Endothelial cell of umbilical vein (primary cell): ENCODE data around the gene TSC22D1. TPM values are rescaled to one million over a fixed set of nuclear protein-coding genes. Genes with fewer than 3 reads are reported as not detected.
A peak's percentile ranks its signal among the peaks of the same experiment; 100 is the strongest.

Experiments used
- Bru-seq: library from RNA; stranded (reverse); fragments of 400-500 nt; gene quantifications from one replicate; lab custom pipeline; 2021; lab: Mats Ljungman, UMichigan
- BruChase-seq, 2 experiments: library from RNA; stranded (reverse); fragments of 400-500 nt; gene quantifications; one replicate each; lab custom pipeline; 2021; lab: Mats Ljungman, UMichigan
- BruUV-seq: library from RNA; stranded (reverse); fragments of 400-500 nt; replicated peaks from 2 replicates; lab custom pipeline; 2021; lab: Mats Ljungman, UMichigan
- CTCF ChIA-PET: fragments of 300-600, 350-600 bp; sonication (Branson Sonifier 250); formaldehyde crosslinking; loops from one replicate; lab custom pipeline; 2021; ENCODE audit warnings: antibody characterized with exemption, inconsistent platforms; lab: Charles Lee
- POLR2A ChIA-PET: fragments of 300-600, 350-600 bp; sonication (Branson Sonifier 250); formaldehyde crosslinking; loops from one replicate; lab custom pipeline; 2021; ENCODE audit warnings: antibody characterized with exemption, inconsistent platforms; lab: Charles Lee
- DNase-seq: peaks from one replicate; pipeline ENCODE4 v3.0.0-alpha.2; 2011; ENCODE audit warnings: low read depth, low spot score
- FAIRE-seq: peaks from 2 replicates; lab custom pipeline; 2011; peaks lifted over from hg19 to GRCh38; lab: Jason Lieb, UNC
- H2AFZ ChIP-seq: 2 replicates; pipeline ENCODE4 v1.6.0; 2012; ENCODE audit warnings: low read depth, low read length, control low read depth, inconsistent platforms
- H3K27ac ChIP-seq: 2 replicates; pipeline ENCODE4 v1.5.1; 2011; ENCODE audit warnings: low read depth, mild to moderate bottlenecking, control low read depth, low read length, moderate library complexity; ENCODE audit not compliant: insufficient read depth
- H3K27me3 ChIP-seq, 2 experiments: 2 replicates each; pipeline versions ENCODE4 v1.6.0 to v1.6.1; 2011; ENCODE audit warnings: low read length in 2 of 2, mixed read lengths in 1 of 2; ENCODE audit not compliant: control insufficient read depth in 2 of 2, insufficient read depth in 2 of 2
- H3K36me3 ChIP-seq, 2 experiments: 2 replicates in 1 of 2; 3 replicates in 1 of 2; pipeline ENCODE4 v1.5.1; 2011; ENCODE audit warnings: low read length in 2 of 2, mild to moderate bottlenecking in 1 of 2, moderate library complexity in 1 of 2; ENCODE audit not compliant: control insufficient read depth in 2 of 2, insufficient read depth in 2 of 2; ENCODE audit errors: extremely low read depth in 1 of 2
- H3K4me1 ChIP-seq: 3 replicates; pipeline ENCODE4 v1.5.1; 2011; ENCODE audit warnings: mild to moderate bottlenecking, low read length; ENCODE audit not compliant: control insufficient read depth, insufficient read depth; ENCODE audit errors: extremely low read depth
- H3K4me2 ChIP-seq: 2 replicates; pipeline ENCODE4 v1.6.1; 2011; ENCODE audit warnings: low read length, control low read depth, mixed read lengths; ENCODE audit not compliant: insufficient read depth
- H3K4me3 ChIP-seq, 3 experiments: fragments of 200-600 bp in 1 of 3; sonication (generic), shearing (Covaris generic) in 1 of 3; replicated peaks in 1 of 3; 2 replicates each; pipeline ENCODE4 v1.5.1; 2011 to 2016; ENCODE audit warnings: control low read depth in 3 of 3, low read length in 3 of 3, mild to moderate bottlenecking in 2 of 3, inconsistent platforms in 1 of 3, low read depth in 1 of 3, moderate library complexity in 1 of 3; ENCODE audit not compliant: insufficient read depth in 1 of 3
- H3K79me2 ChIP-seq: 2 replicates; pipeline ENCODE4 v1.6.0; 2012; ENCODE audit warnings: low read length, inconsistent platforms; ENCODE audit not compliant: control insufficient read depth, insufficient read depth
- H3K9ac ChIP-seq: replicated peaks from 2 replicates; pipeline ENCODE3; 2011; ENCODE audit warnings: low read length, control low read depth; ENCODE audit not compliant: insufficient read depth; ENCODE audit errors: extremely low read depth
- H3K9me1 ChIP-seq: replicated peaks from 3 replicates; pipeline ENCODE4 v1.6.0; 2011; ENCODE audit warnings: mild to moderate bottlenecking, low read length; ENCODE audit not compliant: control insufficient read depth, insufficient read depth; ENCODE audit errors: extremely low read depth
- H3K9me3 ChIP-seq: replicated peaks from 2 replicates; pipeline ENCODE4 v1.5.1; 2012; ENCODE audit warnings: low read length, inconsistent platforms; ENCODE audit not compliant: control insufficient read depth, insufficient read depth
- H4K20me1 ChIP-seq: replicated peaks from 2 replicates; pipeline ENCODE3; 2011; ENCODE audit warnings: mild to moderate bottlenecking, low read length; ENCODE audit not compliant: control insufficient read depth, insufficient read depth; ENCODE audit errors: extremely low read depth
- GATA2 ChIP-seq: IDR thresholded peaks from 2 replicates; pipeline ENCODE4 v1.7.0; 2011; ENCODE audit warnings: low read depth, mild to moderate bottlenecking, moderate library complexity, mixed read lengths, low read length; ENCODE audit not compliant: insufficient read length, insufficient read depth
- JUN ChIP-seq: IDR thresholded peaks from 2 replicates; pipeline ENCODE4 v1.6.1; 2011; ENCODE audit warnings: borderline replicate concordance, low read depth; ENCODE audit not compliant: insufficient read length, insufficient read depth
- POLR2A ChIP-seq: IDR thresholded peaks from 2 replicates; pipeline ENCODE4 v1.6.1; 2012; ENCODE audit warnings: low read depth, mild to moderate bottlenecking, control low read depth, low read length
- POLR2AphosphoS5 ChIP-seq: IDR thresholded peaks from 2 replicates; pipeline ENCODE4 v1.6.1; 2012; ENCODE audit warnings: low read depth, mild to moderate bottlenecking, control low read depth, low read length, moderate library complexity; ENCODE audit not compliant: insufficient read depth
- dilution Hi-C: fragments of 300-500 bp; cut with MboI; formaldehyde crosslinking; loops from one replicate; pipeline ENCODE4 v1.15.0; 2019; ENCODE audit warnings: low sequenced_read_pairs; ENCODE audit not compliant: extremely low pct_ligation_motif_present
- intact Hi-C: fragments of 100-400 bp; cut with micrococcal nuclease; formaldehyde crosslinking; loops from one replicate; pipeline ENCODE4 v1.10.0; 2022
- long read RNA-seq: library from polyadenylated mRNA; stranded (forward); transcript quantifications from one replicate; pipeline ENCODE4 v2.0.0, GENCODE V29; 2021
- polyA minus RNA-seq, 3 experiments: library from RNA; depleted of rRNA, polyadenylated mRNA; stranded (reverse); fragments of >200 nt; gene quantifications; 1 replicate in 1 of 3; 2 replicates in 2 of 3; pipeline ENCODE4 v1.2.3, GENCODE V29; 2011
- polyA plus RNA-seq, 4 experiments: library from polyadenylated mRNA; depleted of rRNA in 3 of 4; stranded (reverse) in 3 of 4; unstranded in 1 of 4; fragments of >200 nt; gene quantifications; 2 replicates each; pipeline versions ENCODE4 v1.2.1 to v1.2.3, GENCODE V29; 2011 to 2012; ENCODE audit warnings: missing spikeins in 1 of 4
- total RNA-seq: library from RNA; stranded (reverse); gene quantifications from 2 replicates; pipeline ENCODE4 v1.2.3, GENCODE V29; 2021
- TF ChIP-seq, protein P1 (sequence below): IDR thresholded peaks from 2 replicates; pipeline ENCODE4 v1.6.1; 2011; ENCODE audit not compliant: insufficient read depth, insufficient read length
- TF ChIP-seq, protein P2 (sequence below), 2 donors: IDR thresholded peaks; 1 replicate in 1 of 2; 2 replicates in 1 of 2; pipeline ENCODE4 v1.5.1; 2011; ENCODE audit warnings: low read length in 2 of 2, mild to moderate bottlenecking in 2 of 2, moderate library complexity in 2 of 2, control low read depth in 1 of 2, inconsistent platforms in 1 of 2, low read depth in 1 of 2; ENCODE audit not compliant: insufficient read depth in 1 of 2; ENCODE audit errors: extremely low read depth in 1 of 2

The TSC22D1 gene
- total RNA-seq (51.8 and 57.2 TPM in 2 replicates), polyA plus RNA-seq (28.0 and 47.7 TPM in 2 replicates), polyA minus RNA-seq (70.8 and 85.3 TPM in 2 replicates), Bru-seq, nascent RNA (percentile 83 among the genes with signal in this experiment), BruChase-seq, experiment 1, labeled RNA remaining after a 6-hour chase (percentile 83 among the genes with signal in this experiment), BruChase-seq, experiment 2, labeled RNA remaining after a 2-hour chase (percentile 91 among the genes with signal in this experiment)
- polyA plus RNA-seq (2011; cell fraction: cytosol; rRNA removed), result 58.0 and 63.5 TPM in 2 replicates
- 82.7 and 132 TPM in 2 replicates for polyA plus RNA-seq (2011; cell fraction: nucleus; rRNA removed)
- polyA plus RNA-seq (2012), result 60.8 and 62.4 TPM in 2 replicates
- 92.0 TPM for polyA minus RNA-seq (2011; cell fraction: cytosol; rRNA and poly(A)+ RNA removed)
- 176 and 199 TPM in 2 replicates for polyA minus RNA-seq (2011; cell fraction: nucleus; rRNA and poly(A)+ RNA removed)
- long read RNA-seq, full-length matches to known transcripts, result 133 of 146 reads
- long read RNA-seq, partial matches to known transcripts, result 0 of 146 reads
- long read RNA-seq, other reads (novel, unspliced or antisense), result 13 of 146 reads

DNA sequence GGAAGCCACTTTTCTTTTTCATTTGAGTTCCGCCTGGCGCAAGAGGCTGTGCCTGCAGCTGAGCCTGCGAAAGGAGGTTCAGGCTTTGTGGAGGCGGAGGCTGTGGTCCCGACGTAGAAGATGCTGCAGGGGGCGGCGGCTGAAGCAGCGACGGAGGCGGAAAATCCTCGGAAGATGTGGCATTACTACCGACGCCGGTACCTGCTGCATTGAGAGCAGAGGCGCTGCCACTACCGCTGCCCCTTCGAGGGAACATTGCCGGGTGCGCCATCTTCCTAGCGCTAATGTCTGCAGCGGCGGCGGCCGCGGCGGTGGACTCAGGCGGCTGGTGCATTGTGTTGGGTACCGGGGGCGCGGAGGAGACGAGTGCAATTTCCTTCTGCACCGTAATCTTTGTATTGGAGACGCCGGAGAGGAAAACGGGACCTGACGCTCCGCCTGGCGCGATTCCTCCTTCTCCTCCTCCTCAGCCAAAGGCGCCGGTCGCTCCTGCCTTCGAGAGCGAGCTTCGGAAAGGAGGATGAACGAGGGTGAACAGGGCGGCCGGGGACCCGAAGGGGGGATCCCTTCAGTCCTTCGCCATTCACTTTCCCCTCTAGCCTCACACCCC lies at the start of gene TSC22D1:
Gene TSC22D1, minus strand, starts transcription at position 590 of the 610 bp plus-strand sequence. Its CDS starts 256 bp downstream, at position 334.
- Histone ChIP-seq H3K27ac (peak within 1 kb of the TSS; percentile 70), H3K9me3 (no peaks in the 10 kb centered on the region), H3K79me2 (peaks cover 46% of the 10 kb centered on the region), H4K20me1 (no peaks in the 10 kb centered on the region), H3K27me3 (no peaks in the 10 kb centered on the region), H3K9me1 (no peaks in the 10 kb centered on the region), H3K4me1 (peaks cover 48% of the 10 kb centered on the region), H3K4me3 (peak within 1 kb of the TSS; percentile 64 to 80 (median 72)), H2AFZ (peak within 1 kb of the TSS; percentile 79), H3K4me2 (peak within 1 kb of the TSS; percentile 69), H3K9ac (peak within 1 kb of the TSS; percentile 80), H3K36me3 (peaks cover 0 to 3% of the 10 kb centered on the region in 2 experiments)
- intact Hi-C loops, result loop anchor here (1.0 to 5.0 kb wide), 10 partner anchors 93 to 434 kb away; no protein-coding TSS in a partner anchor
- FAIRE-seq (peak; percentile 76), DNase-seq (peak; percentile 62)
- dilution Hi-C loops, result no loop called here
- POLR2A ChIA-PET, result no interaction called here
- CTCF ChIA-PET, result interaction anchor here (1.4 to 1.5 kb wide), 3 partner anchors 92 to 214 kb away, joined by 3 to 10 read pairs (median 3); no protein-coding TSS in a partner anchor
- BruUV-seq, result no TSS peak
- TF ChIP-seq, protein P1, sequence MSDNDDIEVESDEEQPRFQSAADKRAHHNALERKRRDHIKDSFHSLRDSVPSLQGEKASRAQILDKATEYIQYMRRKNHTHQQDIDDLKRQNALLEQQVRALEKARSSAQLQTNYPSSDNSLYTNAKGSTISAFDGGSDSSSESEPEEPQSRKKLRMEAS, result no peak
- TF ChIP-seq POLR2AphosphoS5, result peak; percentile 33

DNA sequence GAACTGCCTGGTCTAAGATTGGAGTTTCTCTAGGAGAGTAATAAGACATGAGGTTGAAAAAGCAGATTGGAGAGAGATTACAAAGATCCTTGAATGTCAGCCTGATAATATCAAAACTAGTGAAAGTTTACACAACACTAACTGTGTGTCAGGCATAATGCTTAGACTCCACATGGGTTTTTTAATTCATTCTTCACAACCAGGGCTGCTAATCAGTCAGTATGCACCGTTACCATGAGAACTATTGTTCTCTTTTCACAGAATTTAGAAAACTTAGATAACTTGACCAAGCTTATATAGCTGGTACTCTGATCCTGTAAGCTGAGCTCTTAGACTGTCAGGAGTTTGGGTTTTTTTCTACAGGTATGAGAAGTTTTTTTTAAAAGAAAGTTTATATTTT lies 46.6 kb upstream of the TSC22D1 start:
- dilution Hi-C loops, result no loop called here
- BruUV-seq, result no TSS peak
- Histone ChIP-seq H3K9me3 (no peaks in the 10 kb centered on the region), H3K4me2 (no peak overlapping the region), H3K79me2 (no peaks in the 10 kb centered on the region), H3K27ac (no peak overlapping the region), H3K27me3 (no peaks in the 10 kb centered on the region), H3K4me3 (no peak overlapping the region), H3K9ac (no peak overlapping the region), H3K4me1 (no peaks in the 10 kb centered on the region), H3K9me1 (no peaks in the 10 kb centered on the region), H4K20me1 (no peaks in the 10 kb centered on the region), H3K36me3 (no peaks in the 10 kb centered on the region), H2AFZ (no peak overlapping the region)
- intact Hi-C loops, result no loop called here
- DNase-seq (no peak), FAIRE-seq (no peak)
- ChIA-PET POLR2A (no interaction called here), CTCF (no interaction called here)
- TF ChIP-seq JUN, result no peak
- TF ChIP-seq GATA2, result no peak
- TF ChIP-seq, protein P2, sequence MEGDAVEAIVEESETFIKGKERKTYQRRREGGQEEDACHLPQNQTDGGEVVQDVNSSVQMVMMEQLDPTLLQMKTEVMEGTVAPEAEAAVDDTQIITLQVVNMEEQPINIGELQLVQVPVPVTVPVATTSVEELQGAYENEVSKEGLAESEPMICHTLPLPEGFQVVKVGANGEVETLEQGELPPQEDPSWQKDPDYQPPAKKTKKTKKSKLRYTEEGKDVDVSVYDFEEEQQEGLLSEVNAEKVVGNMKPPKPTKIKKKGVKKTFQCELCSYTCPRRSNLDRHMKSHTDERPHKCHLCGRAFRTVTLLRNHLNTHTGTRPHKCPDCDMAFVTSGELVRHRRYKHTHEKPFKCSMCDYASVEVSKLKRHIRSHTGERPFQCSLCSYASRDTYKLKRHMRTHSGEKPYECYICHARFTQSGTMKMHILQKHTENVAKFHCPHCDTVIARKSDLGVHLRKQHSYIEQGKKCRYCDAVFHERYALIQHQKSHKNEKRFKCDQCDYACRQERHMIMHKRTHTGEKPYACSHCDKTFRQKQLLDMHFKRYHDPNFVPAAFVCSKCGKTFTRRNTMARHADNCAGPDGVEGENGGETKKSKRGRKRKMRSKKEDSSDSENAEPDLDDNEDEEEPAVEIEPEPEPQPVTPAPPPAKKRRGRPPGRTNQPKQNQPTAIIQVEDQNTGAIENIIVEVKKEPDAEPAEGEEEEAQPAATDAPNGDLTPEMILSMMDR (IDR thresholded peaks at IDR 0.05; ENCODE audit: extremely low read depth in 1 of 2, insufficient read depth in 1 of 2, low read depth in 1 of 2, low read length in 2 of 2), result no peak
- TF ChIP-seq POLR2AphosphoS5, result no peak
- no peak for TF ChIP-seq POLR2A
